CD4-positive, alpha-beta T cell treated with Interferon alpha-2 for 1 hour (primary cell): ENCODE data around the gene RAB44.
"Not testable (repeated sequence)": the region's sequence is repeated elsewhere in the genome, so short reads cannot be mapped to it uniquely, and the experiment has no call there.

Experiments used
- DNase-seq, 2 donors: peaks; one replicate each; pipeline ENCODE4 v3.0.0-alpha.2; 2020 to 2022

Gene RAB44

DNA sequence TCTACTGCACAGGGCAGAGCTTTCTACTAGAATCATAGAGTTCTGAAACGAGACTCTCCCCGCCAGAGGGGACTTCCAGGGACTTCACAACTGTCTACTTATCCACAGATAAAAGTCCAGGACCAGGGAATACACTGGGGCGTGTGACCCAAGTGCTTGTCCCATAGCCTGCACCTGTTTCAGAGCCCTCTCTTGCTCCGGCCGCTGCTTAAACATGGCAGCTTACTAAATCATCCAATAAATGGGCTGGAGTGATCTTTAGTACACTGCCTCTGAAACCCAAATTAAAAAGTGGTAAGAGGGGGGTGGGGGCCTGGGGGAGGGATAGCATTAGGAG, 8.9 kb upstream of the RAB44 start:
- DNase-seq: no peak

- no peak for DNase-seq
These were observed 6.6 kb upstream of the RAB44 start for GRCh38 chr6:36691011-36691410.

DNA sequence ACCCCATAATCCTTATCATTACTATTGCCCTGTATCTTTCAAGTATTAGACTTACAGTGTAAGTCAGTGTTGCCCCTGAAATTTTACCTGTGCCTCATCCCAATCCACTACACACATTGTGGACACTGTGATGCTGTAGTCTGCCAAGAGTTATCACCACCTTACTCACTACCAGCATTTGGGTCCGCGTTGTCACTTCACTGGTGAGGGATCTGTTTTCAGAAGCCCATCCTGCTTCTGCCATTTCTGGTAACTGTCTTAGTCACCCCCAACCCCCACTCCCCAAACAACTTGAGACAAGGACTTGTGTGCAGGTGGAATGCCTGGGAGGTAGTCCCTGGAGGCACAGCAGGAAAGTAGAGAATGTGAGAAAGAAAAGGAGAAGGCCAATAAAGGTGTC, 6.0 kb upstream of the RAB44 start:
- DNase-seq: no peak

GRCh38 chr6:36692220-36692619, 5.4 kb upstream of the RAB44 start:
- peak; percentile 56 to 65 for DNase-seq

DNA sequence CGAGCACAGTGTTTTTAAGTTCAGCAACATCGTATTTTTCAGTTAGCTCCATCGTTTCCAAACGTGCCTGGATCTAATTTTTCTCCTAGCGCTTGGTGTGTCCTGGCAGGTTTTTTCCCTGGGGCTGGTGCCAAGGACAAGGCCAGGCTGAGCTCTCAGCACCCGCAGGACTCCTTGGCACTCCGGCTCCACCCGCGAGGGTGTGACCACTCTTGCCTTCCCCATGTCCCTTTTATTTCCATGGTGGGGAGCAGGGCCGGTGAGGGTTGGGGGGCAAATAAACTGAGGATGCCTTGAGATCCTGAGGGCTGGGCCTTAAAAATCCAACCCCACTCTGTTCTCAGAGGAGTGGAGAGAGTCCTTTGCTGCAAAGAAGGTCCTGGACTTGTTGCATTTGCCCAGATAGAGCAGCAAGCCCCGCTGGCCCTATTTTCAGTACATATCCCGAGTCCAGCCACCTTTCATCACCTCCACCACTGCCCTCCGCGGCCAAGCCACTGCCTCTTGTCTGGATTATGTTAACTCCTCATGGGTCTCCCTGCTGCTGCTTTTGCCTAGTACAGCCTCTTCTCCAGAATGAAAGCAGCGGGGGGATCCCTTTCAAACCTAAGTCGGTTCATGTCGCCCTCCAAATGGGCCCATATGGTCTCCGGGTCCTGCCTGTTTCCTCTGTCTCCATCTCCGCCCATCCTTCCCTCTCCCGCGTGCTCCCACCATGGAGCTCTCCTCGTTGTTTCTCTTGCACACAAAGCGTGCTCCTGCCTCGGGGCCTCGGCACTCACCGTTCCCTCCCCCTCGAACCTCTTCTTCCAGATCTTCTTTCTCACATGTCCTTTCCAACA, 4.5 kb upstream of the RAB44 start:
- DNase-seq: no peak

DNA sequence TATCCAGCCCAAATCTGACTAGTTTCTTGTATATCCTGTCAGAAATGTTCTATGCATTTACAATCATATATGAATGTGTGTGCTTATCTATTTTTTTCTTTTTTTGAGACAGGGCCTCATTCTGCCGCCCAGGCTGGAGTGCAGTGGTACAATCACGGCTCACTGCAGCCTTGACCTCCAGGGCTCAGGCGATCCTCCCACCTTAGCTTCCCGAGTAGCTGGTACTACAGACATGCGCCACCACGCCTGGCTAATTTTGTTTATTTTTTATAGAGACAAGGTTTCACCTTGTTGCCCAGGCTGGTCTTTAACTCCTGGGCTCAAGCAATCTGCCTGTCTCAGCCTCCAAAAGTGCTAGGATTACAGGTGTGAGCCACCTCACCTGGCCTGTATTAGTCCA, 3.0 kb upstream of the RAB44 start:
- no peak for DNase-seq

- DNase-seq: no peak
These were observed 2.2 kb upstream of the RAB44 start for GRCh38 chr6:36695414-36695813.

DNA sequence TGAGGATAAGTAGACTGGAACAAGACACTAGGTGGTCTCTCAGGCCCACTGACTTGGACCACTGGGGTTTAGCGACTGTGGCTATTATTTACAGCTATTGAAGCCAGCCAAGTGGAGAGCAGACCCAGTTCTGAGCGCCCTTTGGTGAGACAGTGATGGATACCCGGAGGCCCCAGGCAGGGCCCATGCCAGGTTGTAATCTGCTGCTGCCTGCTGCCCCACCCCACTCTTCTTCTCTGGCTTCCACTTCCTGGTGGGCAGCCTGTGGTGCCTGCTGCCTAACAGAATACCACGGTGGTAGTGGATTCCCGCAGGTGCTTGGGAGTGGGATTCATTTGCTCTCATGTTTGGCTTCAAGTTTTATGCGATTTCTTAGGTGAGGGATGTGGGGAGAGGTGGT, 570 bp downstream of the RAB44 start:
- DNase-seq: no peak

DNA sequence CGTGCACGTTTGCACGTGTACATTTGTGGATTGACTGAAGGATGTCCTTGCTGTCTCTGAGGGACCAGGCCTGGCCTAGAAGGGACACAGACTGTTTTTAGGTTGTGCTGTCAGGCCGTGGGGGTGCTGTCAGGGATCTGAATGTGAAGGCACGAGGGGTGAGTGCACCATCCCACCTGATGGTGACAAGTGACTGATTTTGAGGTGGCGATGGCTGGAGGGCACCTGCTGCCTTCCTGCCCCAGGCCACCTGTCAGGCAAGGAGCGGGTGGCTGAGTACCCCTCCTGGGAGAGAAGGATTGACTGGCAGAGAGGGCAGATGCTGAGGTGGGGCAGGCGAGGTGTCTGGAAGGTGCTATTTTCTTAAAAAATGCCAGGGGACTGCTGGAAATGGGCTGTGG, 1.2 kb downstream of the RAB44 start:
- DNase-seq: no peak

- DNase-seq: no peak
These were observed 1.7 kb downstream of the RAB44 start for GRCh38 chr6:36699348-36699747.

GRCh38 chr6:36700071-36700812, 2.6 kb downstream of the RAB44 start:
- no peak for DNase-seq

DNA sequence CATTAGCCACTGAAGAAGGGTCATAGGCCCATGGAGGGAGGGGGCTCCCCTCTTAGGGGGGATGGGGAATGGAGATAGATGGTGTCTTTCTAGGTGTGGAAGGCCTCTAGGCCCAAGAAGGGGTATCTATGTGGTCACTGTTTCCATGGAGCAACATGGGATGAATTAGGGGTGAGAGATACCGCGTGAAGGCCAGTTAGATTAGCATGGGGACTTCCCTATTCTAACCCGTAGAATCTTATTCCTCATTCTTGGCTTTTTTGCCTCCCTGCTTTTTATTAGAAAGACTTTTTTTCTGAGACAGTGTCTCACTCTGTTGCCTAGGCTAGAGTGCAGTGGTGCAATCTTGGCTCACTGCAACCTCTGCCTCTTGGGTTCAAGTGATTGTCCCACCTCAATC, 3.2 kb downstream of the RAB44 start:
- DNase-seq: no peak

DNA sequence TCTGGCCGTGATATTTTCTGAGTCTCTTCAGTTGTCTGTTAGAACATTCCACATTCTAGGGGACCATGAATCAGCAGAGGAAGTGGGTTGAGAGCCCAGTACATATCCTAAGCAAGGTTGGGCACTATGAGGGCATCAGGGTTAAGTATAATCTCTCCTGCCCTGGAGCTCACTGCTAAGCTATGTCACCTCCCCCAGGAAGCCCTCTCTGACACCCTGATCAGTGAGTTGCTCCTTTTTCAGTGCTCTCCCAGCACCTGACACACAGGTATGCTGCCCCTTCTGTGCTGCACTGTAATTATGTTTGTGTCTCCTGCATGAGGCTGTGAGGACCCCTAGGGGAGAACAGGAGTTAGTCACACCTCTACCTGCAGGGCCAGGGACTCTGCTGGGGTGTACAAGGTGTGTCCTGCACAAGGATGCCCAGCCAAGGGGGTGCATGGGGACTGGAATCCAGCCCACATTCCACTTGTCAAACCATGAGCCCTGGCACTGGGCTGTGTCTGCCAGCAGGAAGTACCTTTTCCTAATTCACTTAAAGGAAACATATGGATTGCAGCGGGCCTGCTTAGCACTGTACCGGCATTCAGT, 3.9 kb downstream of the RAB44 start:
- DNase-seq: no peak

DNA sequence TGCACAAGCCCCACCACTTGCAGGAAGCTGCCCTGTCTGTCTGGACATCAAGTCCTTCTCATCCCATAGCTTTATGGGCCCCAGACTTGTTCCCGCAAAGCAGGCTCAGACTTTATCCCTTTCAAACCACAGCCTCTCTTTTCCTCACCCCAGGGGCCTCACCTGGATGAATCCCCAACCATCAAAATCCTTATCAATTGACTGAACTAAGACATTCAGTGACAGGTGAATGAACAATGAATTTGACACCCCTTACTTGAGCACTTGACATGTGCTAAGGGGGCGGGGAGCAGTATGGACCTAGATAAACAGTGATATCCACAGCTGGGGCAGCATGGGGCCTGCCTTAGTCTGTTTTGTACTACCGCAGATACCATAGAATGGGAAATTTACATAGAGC, 5.0 kb downstream of the RAB44 start:
- no peak for DNase-seq

GRCh38 chr6:36703081-36703606, 5.5 kb downstream of the RAB44 start:
- DNase-seq: no peak

- DNase-seq: no peak
These were observed 6.4 kb downstream of the RAB44 start for GRCh38 chr6:36703982-36704381.

GRCh38 chr6:36704961-36705577, 7.4 kb downstream of the RAB44 start:
- not testable (repeated sequence) for DNase-seq

DNA sequence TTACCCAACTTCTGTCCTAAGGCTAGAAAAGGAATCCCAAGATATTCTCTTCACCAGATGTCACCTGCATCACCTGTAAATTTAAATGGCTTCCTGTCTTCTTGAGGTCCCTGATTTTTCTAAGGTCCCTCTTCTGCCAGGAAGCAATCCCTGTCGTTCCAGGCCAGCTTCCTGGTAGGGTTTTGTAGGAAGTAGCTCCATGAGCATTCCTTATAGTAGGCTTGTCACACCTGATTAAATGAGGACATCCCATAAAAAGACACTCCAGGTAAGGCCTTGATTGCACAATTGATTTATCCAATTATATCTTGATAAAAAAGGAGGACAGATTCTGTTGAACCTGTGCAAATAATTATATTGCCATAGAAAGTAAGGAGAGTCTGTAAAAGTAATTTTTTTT, 8.7 kb downstream of the RAB44 start:
- no peak for DNase-seq

GRCh38 chr6:36712816-36713215, 15.2 kb downstream of the RAB44 start:
- no peak for DNase-seq

GRCh38 chr6:36713846-36714245, 16.2 kb downstream of the RAB44 start:
- no peak for DNase-seq

GRCh38 chr6:36714511-36714910, 16.9 kb downstream of the RAB44 start:
- no peak for DNase-seq

DNA sequence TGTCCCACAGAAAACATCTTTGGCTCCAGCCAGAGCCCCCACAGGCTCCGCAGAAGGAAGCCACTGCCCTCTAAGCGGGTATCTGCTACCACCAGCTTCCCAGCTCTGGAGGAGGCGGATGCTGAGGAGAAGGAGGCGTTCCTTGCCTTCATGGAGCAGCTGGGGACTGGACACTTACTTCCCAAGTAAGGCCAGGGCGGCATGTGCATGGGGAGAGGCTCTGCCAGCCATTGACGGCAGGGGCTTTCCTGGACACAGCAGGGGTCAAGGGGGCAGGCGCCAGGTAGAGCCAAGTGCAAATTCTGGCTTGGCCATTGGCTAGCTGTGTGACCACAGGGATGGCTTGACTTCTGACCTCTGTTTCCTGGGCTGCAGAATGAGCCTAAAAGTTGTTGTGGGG, 17.8 kb downstream of the RAB44 start:
- DNase-seq: no peak

DNA sequence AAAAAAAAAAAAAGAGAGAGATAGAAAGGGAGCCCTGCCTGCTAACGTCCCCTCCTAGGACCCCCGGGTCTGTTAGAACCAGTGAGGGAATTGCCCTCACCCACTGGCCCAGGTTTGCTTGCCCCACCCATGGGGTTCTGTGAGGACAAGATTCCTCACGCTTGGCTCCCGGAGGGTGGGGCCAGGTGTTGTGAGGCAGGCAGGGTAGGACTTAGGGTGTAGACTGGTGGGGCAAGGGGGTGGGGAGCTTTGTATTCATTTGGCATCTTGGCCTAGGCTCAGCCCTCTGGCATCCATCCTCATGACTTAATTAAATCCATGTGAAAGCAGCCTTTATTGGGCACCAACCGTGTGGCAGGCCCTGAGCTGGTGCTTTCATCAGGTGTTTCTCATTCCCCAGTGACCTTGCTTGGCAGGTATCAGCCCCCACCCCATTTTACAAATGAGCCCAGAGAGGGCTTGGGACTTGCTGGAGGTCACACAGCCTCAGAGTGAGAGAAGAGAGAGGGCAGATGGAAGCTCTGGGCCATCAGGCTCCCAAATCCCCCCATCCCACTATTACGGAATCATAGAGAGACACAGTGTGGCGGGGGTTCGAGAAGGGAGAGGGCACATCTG, 19.0 kb downstream of the RAB44 start:
- DNase-seq: no peak
